ENCODE data around the gene SV2C.
"Not testable (repeated sequence)": the region's sequence is repeated elsewhere in the genome, so short reads cannot be mapped to it uniquely, and the experiment has no call there.

The SV2C gene

GRCh38 chr5:76345582-76345981 lies 262.4 kb downstream of the SV2C start:
- DNase-seq (ENCODE audit: low spot score): no peak

- DNase-seq (ENCODE audit: low spot score): no peak
These were observed 268.0 kb downstream of the SV2C start for GRCh38 chr5:76351176-76351575.

- DNase-seq (ENCODE audit: low spot score): no peak
These were observed 268.4 kb downstream of the SV2C start for GRCh38 chr5:76351577-76351976.

GRCh38 chr5:76356887-76357286 lies 273.7 kb downstream of the SV2C start:
- DNase-seq (ENCODE audit: low spot score): no peak

GRCh38 chr5:76363352-76364225 lies 280.4 kb downstream of the SV2C start:
- DNase-seq (ENCODE audit: low spot score): no peak

- DNase-seq (ENCODE audit: low spot score): no peak
These were observed 281.0 kb downstream of the SV2C start for GRCh38 chr5:76364226-76364589.

GRCh38 chr5:76365561-76365960 lies 282.4 kb downstream of the SV2C start:
- DNase-seq (ENCODE audit: low spot score): no peak

- no peak for DNase-seq (ENCODE audit: low spot score)
These were observed 283.4 kb downstream of the SV2C start for GRCh38 chr5:76366596-76366995.

GRCh38 chr5:76367623-76368371 lies 284.6 kb downstream of the SV2C start:
- DNase-seq (ENCODE audit: low spot score): no peak

- no peak for DNase-seq (ENCODE audit: low spot score)
These were observed 285.8 kb downstream of the SV2C start for GRCh38 chr5:76368941-76369340.

- DNase-seq (ENCODE audit: low spot score): not testable (repeated sequence)
These were observed 286.5 kb downstream of the SV2C start for GRCh38 chr5:76369668-76370067.

GRCh38 chr5:76371960-76372322 lies 288.8 kb downstream of the SV2C start:
- no peak for DNase-seq (ENCODE audit: low spot score)

- no peak for DNase-seq (ENCODE audit: low spot score)
These were observed 289.3 kb downstream of the SV2C start for GRCh38 chr5:76372323-76373054.

- no peak for DNase-seq (ENCODE audit: low spot score)
These were observed 293.1 kb downstream of the SV2C start for GRCh38 chr5:76376148-76376865.

- DNase-seq (ENCODE audit: low spot score): no peak
These were observed 293.7 kb downstream of the SV2C start for GRCh38 chr5:76376866-76377230.

- no peak for DNase-seq (ENCODE audit: low spot score)
These were observed 295.2 kb downstream of the SV2C start for GRCh38 chr5:76378355-76378754.

GRCh38 chr5:76379316-76379715 lies 296.1 kb downstream of the SV2C start:
- DNase-seq (ENCODE audit: low spot score): no peak

- DNase-seq (ENCODE audit: low spot score): no peak
These were observed 296.7 kb downstream of the SV2C start for GRCh38 chr5:76379855-76380254.

GRCh38 chr5:76380346-76381066 lies 297.3 kb downstream of the SV2C start:
- peak; percentile 53 for DNase-seq (ENCODE audit: low spot score)

- peak; percentile 76 for DNase-seq (ENCODE audit: low spot score)
These were observed 300.1 kb downstream of the SV2C start for GRCh38 chr5:76383126-76383832.

- peak; percentile 92 for DNase-seq (ENCODE audit: low spot score)
These were observed 301.0 kb downstream of the SV2C start for GRCh38 chr5:76384189-76384588.

Measured in cerebellar cortex (tissue), 1 donor.